Measurements from ENCODE around the gene ELF1.

- TF ChIP-seq RAD21 (conservative IDR thresholded peaks at IDR 0.05 in 1 of 2, IDR thresholded peaks at IDR 0.05 in 1 of 2) (0 out of 5 replicates have a peak, but pooled peaks of 1 of the 2 experiments have one; percentile 29), POLR2A (IDR thresholded peaks at IDR 0.05; ENCODE audit: low read length) (no peak), SREBF2 (IDR thresholded peaks at IDR 0.05) (no peak), ZFP36 (IDR thresholded peaks at IDR 0.05; ENCODE audit: borderline replicate concordance, partially characterized antibody) (no peak), EP300 (IDR thresholded peaks at IDR 0.05) (no peak), CEBPB (IDR thresholded peaks at IDR 0.05) (no peak)
- TF ChIP-seq, protein P1, sequence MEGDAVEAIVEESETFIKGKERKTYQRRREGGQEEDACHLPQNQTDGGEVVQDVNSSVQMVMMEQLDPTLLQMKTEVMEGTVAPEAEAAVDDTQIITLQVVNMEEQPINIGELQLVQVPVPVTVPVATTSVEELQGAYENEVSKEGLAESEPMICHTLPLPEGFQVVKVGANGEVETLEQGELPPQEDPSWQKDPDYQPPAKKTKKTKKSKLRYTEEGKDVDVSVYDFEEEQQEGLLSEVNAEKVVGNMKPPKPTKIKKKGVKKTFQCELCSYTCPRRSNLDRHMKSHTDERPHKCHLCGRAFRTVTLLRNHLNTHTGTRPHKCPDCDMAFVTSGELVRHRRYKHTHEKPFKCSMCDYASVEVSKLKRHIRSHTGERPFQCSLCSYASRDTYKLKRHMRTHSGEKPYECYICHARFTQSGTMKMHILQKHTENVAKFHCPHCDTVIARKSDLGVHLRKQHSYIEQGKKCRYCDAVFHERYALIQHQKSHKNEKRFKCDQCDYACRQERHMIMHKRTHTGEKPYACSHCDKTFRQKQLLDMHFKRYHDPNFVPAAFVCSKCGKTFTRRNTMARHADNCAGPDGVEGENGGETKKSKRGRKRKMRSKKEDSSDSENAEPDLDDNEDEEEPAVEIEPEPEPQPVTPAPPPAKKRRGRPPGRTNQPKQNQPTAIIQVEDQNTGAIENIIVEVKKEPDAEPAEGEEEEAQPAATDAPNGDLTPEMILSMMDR (IDR thresholded peaks at IDR 0.05) = no peak
- TF ChIP-seq, protein P2, sequence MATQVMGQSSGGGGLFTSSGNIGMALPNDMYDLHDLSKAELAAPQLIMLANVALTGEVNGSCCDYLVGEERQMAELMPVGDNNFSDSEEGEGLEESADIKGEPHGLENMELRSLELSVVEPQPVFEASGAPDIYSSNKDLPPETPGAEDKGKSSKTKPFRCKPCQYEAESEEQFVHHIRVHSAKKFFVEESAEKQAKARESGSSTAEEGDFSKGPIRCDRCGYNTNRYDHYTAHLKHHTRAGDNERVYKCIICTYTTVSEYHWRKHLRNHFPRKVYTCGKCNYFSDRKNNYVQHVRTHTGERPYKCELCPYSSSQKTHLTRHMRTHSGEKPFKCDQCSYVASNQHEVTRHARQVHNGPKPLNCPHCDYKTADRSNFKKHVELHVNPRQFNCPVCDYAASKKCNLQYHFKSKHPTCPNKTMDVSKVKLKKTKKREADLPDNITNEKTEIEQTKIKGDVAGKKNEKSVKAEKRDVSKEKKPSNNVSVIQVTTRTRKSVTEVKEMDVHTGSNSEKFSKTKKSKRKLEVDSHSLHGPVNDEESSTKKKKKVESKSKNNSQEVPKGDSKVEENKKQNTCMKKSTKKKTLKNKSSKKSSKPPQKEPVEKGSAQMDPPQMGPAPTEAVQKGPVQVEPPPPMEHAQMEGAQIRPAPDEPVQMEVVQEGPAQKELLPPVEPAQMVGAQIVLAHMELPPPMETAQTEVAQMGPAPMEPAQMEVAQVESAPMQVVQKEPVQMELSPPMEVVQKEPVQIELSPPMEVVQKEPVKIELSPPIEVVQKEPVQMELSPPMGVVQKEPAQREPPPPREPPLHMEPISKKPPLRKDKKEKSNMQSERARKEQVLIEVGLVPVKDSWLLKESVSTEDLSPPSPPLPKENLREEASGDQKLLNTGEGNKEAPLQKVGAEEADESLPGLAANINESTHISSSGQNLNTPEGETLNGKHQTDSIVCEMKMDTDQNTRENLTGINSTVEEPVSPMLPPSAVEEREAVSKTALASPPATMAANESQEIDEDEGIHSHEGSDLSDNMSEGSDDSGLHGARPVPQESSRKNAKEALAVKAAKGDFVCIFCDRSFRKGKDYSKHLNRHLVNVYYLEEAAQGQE (IDR thresholded peaks at IDR 0.05) = no peak
- TF ChIP-seq, protein P3, sequence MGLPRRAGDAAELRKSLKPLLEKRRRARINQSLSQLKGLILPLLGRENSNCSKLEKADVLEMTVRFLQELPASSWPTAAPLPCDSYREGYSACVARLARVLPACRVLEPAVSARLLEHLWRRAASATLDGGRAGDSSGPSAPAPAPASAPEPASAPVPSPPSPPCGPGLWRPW (IDR thresholded peaks at IDR 0.05) = no peak
Observed at GRCh38 chr13:41029629-41030028, 10.5 kb upstream of the ELF1 start.
